Measurements from ENCODE around the gene CLPTM1L. TPM values are rescaled to one million over a fixed set of nuclear protein-coding genes. Genes with fewer than 3 reads are reported as not detected.

The CLPTM1L gene
- total RNA-seq, 4 donors from 2014 or later = 68.8 to 102 (median 84.4) TPM

DNA sequence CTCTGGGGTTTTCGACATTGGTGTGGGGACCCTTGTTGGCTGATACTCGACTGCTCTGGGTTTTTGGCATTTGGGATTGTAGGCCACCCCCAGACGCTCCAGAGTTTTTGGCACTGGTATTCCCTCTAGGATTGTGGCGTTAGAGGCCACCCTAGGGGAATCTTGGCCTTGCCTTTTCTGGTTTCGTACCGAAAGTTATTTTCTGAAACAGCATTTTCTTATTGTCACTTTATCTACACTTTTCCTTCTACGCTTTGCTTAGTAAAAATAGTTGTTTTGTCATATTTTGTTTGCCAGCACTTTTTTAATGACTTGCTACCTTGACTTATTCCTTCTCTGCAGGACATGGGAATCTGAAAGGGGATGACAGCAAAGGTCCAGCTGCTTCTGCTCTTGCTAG is 25.1 kb upstream of the CLPTM1L start:
- H3K4me1 ChIP-seq = no peaks in the 10 kb centered on the region
- DNase-seq (ENCODE audit: low spot score in 2 of 2) = no peak
- H3K27me3 ChIP-seq = peaks cover 0 to 15% of the 10 kb centered on the region in 2 donors
- no peak for TF ChIP-seq POLR2A (IDR thresholded peaks at IDR 0.05)
- 74 to 76% methylated on average over 7 of the region's 7 CpGs for WGBS, 2 donors
- no peaks in the 10 kb centered on the region for H3K36me3 ChIP-seq
- H3K9me3 ChIP-seq = no peaks in the 10 kb centered on the region
- H3K27ac ChIP-seq = no peak overlapping the region
- no peak overlapping the region for H3K4me3 ChIP-seq

GRCh38 chr5:1368756-1369155 is 23.9 kb upstream of the CLPTM1L start:
- Histone ChIP-seq H3K27ac (no peak overlapping the region), H3K4me3 (no peak overlapping the region), H3K4me1 (no peaks in the 10 kb centered on the region), H3K27me3 (peaks cover 0 to 23% of the 10 kb centered on the region in 2 donors), H3K36me3 (no peaks in the 10 kb centered on the region), H3K9me3 (no peaks in the 10 kb centered on the region)
- WGBS, 2 donors = 83% methylated on average over 4 of the region's 4 CpGs
- TF ChIP-seq EP300 (IDR thresholded peaks at IDR 0.05) = no peak
- TF ChIP-seq, protein P1, sequence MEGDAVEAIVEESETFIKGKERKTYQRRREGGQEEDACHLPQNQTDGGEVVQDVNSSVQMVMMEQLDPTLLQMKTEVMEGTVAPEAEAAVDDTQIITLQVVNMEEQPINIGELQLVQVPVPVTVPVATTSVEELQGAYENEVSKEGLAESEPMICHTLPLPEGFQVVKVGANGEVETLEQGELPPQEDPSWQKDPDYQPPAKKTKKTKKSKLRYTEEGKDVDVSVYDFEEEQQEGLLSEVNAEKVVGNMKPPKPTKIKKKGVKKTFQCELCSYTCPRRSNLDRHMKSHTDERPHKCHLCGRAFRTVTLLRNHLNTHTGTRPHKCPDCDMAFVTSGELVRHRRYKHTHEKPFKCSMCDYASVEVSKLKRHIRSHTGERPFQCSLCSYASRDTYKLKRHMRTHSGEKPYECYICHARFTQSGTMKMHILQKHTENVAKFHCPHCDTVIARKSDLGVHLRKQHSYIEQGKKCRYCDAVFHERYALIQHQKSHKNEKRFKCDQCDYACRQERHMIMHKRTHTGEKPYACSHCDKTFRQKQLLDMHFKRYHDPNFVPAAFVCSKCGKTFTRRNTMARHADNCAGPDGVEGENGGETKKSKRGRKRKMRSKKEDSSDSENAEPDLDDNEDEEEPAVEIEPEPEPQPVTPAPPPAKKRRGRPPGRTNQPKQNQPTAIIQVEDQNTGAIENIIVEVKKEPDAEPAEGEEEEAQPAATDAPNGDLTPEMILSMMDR (IDR thresholded peaks at IDR 0.05) = no peak
- no peak for TF ChIP-seq POLR2A (IDR thresholded peaks at IDR 0.05)
- DNase-seq (ENCODE audit: low spot score in 2 of 2) = no peak

- 81 to 82% methylated on average over 7 of the region's 7 CpGs for WGBS, 2 donors
- no peaks in the 10 kb centered on the region for H3K36me3 ChIP-seq
- no peak for DNase-seq (ENCODE audit: low spot score in 2 of 2)
- H3K4me3 ChIP-seq = no peak overlapping the region
- H3K4me1 ChIP-seq = no peaks in the 10 kb centered on the region
- no peaks in the 10 kb centered on the region for H3K9me3 ChIP-seq
- H3K27ac ChIP-seq = no peak overlapping the region
- TF ChIP-seq, protein P1 (IDR thresholded peaks at IDR 0.05) = no peak
- TF ChIP-seq POLR2A (IDR thresholded peaks at IDR 0.05) (no peak), EP300 (IDR thresholded peaks at IDR 0.05) (no peak)
- H3K27me3 ChIP-seq = peaks cover 0 to 23% of the 10 kb centered on the region in 2 donors
Observed at GRCh38 chr5:1368236-1368635, 23.3 kb upstream of the CLPTM1L start.

DNA sequence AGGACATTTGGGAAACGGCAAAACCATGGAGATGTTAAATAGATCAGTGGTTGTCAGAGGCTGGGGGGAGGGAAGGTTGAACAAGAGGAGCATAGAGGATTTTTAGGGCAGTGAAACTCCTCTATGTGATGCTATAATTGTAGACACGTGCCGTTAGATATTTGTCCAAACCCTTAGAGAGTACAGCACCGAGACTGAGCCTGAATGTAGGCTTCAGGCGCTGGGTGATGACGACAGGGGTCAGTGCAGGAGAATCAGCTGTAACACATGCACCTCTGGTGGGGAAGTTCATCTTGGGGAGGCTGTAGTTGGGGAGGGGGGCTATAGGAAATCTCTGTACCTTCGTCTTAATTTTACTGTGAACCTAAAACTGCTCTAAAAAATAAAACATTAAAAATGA is 22.2 kb upstream of the CLPTM1L start:
- Histone ChIP-seq H3K9me3 (no peaks in the 10 kb centered on the region), H3K4me1 (no peaks in the 10 kb centered on the region), H3K4me3 (no peak overlapping the region), H3K27ac (no peak overlapping the region), H3K27me3 (peaks cover 0 to 19% of the 10 kb centered on the region in 2 donors), H3K36me3 (no peaks in the 10 kb centered on the region)
- TF ChIP-seq, protein P1 (IDR thresholded peaks at IDR 0.05) = no peak
- TF ChIP-seq EP300 (IDR thresholded peaks at IDR 0.05) = no peak
- TF ChIP-seq POLR2A (IDR thresholded peaks at IDR 0.05) = no peak
- 61 to 68% methylated on average over 7 of the region's 7 CpGs for WGBS, 2 donors
- DNase-seq (ENCODE audit: low spot score in 2 of 2) = no peak

- no peaks in the 10 kb centered on the region for H3K9me3 ChIP-seq
- DNase-seq (ENCODE audit: low spot score in 2 of 2) = no peak
- H3K27ac ChIP-seq = no peak overlapping the region
- 92% methylated on average over 14 of the region's 14 CpGs for WGBS, 2 donors
- H3K36me3 ChIP-seq = no peaks in the 10 kb centered on the region
- no peak for TF ChIP-seq POLR2A (IDR thresholded peaks at IDR 0.05)
- TF ChIP-seq, protein P1 (IDR thresholded peaks at IDR 0.05) = no peak
- TF ChIP-seq EP300 (IDR thresholded peaks at IDR 0.05) = no peak
- no peaks in the 10 kb centered on the region for H3K4me1 ChIP-seq
- peaks cover 0 to 19% of the 10 kb centered on the region in 2 donors for H3K27me3 ChIP-seq
- no peak overlapping the region for H3K4me3 ChIP-seq
Observed at GRCh38 chr5:1366514-1366913, 21.6 kb upstream of the CLPTM1L start.

- H3K4me3 ChIP-seq = no peak overlapping the region
- TF ChIP-seq EP300 (IDR thresholded peaks at IDR 0.05) = no peak
- no peak for TF ChIP-seq POLR2A (IDR thresholded peaks at IDR 0.05)
- TF ChIP-seq, protein P1 (IDR thresholded peaks at IDR 0.05) = no peak
- H3K9me3 ChIP-seq = no peaks in the 10 kb centered on the region
- H3K36me3 ChIP-seq = no peaks in the 10 kb centered on the region
- 79 to 82% methylated on average over 9 of the region's 9 CpGs for WGBS, 2 donors
- H3K27me3 ChIP-seq = peaks cover 0 to 33% of the 10 kb centered on the region in 2 donors
- H3K4me1 ChIP-seq = no peaks in the 10 kb centered on the region
- H3K27ac ChIP-seq = no peak overlapping the region
- DNase-seq (ENCODE audit: low spot score in 2 of 2) = no peak
Observed at GRCh38 chr5:1364211-1364610, 19.3 kb upstream of the CLPTM1L start.

Data from tibial nerve (tissue), 4 donors.